Stimulated activated memory B cell treated with anti-CD40 and anti-IgM and Interleukin-4, amounts not matched to agents 10 μg/mL and 1 μg/mL and 100 μg/mL, for 72 hours (primary cell): Measurements from ENCODE around the gene SHMT1.
A peak's percentile ranks its signal among the peaks of the same experiment; 100 is the strongest.
"Not testable (repeated sequence)": the region's sequence is repeated elsewhere in the genome, so short reads cannot be mapped to it uniquely, and the experiment has no call there.

Experiments used
- ATAC-seq: fragments of 150-1000 bp; cut with Tn5 transposase; 2 replicates; pipeline ENCODE4 v1.10.0; 2021
- H3K27ac Mint-ChIP-seq: one replicate; pipeline ENCODE4 v1.8.0; 2022; ENCODE audit warnings: mild to moderate bottlenecking, mixed read lengths
- H3K27me3 Mint-ChIP-seq: one replicate; pipeline ENCODE4 v1.8.0; 2022; ENCODE audit warnings: mixed read lengths
- H3K36me3 Mint-ChIP-seq: one replicate; pipeline ENCODE4 v1.8.0; 2022; ENCODE audit warnings: mixed read lengths
- H3K4me1 Mint-ChIP-seq: one replicate; pipeline ENCODE4 v1.8.0; 2022; ENCODE audit warnings: mixed read lengths
- H3K4me3 Mint-ChIP-seq: one replicate; pipeline ENCODE4 v1.8.0; 2022; ENCODE audit warnings: mild to moderate bottlenecking, moderate library complexity, mixed read lengths
- H3K9me3 Mint-ChIP-seq: one replicate; pipeline ENCODE4 v1.8.0; 2022; ENCODE audit warnings: mixed read lengths

Gene SHMT1

DNA sequence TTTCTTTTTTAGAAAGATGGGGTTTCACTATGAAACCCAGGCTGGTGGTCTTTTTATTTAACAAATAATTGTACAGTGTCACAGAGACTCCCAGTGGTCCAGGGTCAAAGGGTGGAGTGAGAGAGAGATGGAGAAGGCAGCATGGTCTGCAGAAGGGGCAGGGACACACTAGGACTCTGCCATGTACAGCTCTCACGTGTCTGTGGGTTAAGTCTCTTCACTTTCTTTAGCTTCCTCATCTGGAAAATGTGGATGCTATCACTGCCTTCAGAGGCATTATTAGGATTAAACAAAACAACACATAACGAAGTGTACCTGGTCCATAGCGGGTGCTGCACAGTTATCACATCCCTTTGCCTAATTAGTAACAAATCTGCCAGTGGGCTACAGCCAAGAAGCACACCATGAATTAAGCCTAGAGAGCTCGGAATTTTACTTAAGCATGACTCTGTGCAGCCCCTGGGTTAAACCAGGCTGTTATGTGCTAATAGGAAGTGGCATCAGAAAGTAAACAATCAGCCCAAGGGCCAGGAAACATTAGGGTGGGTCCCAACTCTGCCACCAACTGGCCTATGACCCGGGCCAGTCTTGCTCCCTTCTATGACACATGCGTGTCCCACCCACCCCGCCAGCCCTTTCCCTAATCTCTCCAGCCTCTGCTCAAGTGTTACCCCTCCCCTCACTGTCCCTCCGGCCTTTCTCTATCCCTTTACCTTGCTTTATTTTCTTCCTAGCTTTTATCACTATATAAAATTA is 62.4 kb downstream of the SHMT1 start:
- ATAC-seq = no peak
- H3K27ac Mint-ChIP-seq = peak overlapping the region; percentile 31
- no peaks in the 10 kb centered on the region for H3K9me3 Mint-ChIP-seq
- H3K4me3 Mint-ChIP-seq = no peak overlapping the region
- H3K4me1 Mint-ChIP-seq = peaks cover 13% of the 10 kb centered on the region
- no peaks in the 10 kb centered on the region for H3K27me3 Mint-ChIP-seq
- H3K36me3 Mint-ChIP-seq = peaks cover 54% of the 10 kb centered on the region

DNA sequence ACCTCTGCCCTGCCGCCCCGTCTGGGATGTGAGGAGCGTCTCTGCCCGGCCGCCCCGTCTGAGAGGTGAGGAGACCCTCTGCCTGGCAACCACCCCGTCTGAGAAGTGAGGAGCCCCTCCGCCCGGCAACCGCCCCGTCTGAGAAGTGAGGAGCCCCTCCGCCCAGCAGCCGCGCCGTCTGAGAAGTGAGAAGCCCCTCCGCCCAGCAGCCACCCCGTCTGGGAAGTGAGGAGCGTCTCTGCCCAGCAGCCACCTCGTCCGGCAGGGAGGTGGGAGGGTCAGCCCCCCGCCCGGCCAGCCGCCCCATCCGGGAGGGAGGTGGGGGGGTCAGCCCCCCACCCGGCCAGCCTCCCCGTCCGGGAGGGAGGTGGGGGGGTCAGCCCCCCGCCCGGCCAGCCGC is 65.3 kb downstream of the SHMT1 start:
- ATAC-seq, H3K27me3 Mint-ChIP-seq, H3K4me3 Mint-ChIP-seq, H3K27ac Mint-ChIP-seq, H3K9me3 Mint-ChIP-seq: not testable (repeated sequence)
- peaks cover 13% of the 10 kb centered on the region for H3K4me1 Mint-ChIP-seq
- peaks cover 49% of the 10 kb centered on the region for H3K36me3 Mint-ChIP-seq

DNA sequence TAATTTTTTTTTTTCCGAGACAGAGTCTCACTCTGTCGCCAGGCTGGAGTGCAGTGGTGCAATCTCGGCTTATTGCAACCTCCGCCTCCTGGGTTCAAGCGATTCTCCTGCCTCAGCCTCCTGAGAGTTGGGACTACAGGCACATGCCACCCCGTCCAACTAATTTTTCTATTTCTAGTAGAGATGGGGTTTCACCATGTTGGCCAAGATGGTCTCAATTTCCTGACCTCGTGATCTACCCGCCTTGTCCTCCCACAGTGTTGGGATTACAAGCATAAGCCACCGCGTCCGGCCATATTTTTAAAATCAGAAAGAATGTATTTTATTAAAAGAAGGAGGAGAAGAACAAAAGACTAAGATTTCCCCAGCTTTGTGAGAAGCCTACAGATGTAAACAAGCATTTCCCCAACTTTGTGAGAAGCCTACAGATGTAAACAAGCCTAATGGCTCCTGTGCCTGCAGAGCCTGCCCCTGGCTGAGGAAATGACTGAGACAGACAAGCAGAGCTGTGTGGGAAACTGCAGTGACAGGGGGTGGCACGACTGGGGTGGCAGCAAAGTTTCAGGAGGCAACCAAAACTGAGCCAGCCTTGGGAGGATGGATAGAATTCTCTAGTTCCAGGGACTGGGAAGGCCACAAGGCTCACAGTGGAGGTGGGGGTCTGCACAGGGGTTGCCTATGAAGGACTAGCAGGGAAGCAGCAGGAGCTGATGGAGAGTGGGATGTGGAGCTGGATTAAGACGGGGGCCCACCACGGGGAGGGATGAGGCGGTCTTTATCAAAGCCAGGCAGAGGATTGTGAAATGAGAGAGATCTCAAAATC is 71.4 kb downstream of the SHMT1 start:
- Mint-ChIP-seq H3K27me3 (no peaks in the 10 kb centered on the region), H3K4me3 (no peak overlapping the region), H3K36me3 (peaks cover 50% of the 10 kb centered on the region)

DNA sequence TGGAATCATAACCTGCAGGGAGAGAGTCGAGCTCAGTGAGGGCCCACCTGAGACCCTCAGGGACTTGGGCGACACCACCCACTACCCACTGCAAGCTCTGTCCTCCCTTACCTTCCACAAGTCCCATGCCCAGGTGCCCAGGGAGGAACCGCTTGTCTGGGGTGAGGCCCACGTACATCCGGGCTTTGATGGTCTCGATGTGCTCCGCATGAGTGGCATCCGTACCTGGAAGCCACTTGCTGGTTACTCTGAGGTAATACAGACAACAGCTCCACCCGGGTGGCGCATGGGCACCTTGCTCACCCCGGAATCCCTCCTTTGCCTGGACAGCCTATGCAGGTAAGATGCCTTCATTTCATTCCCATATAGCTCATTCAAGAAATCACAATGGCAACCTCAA is 78.1 kb downstream of the SHMT1 start:
- H3K9me3 Mint-ChIP-seq = no peaks in the 10 kb centered on the region
- H3K27me3 Mint-ChIP-seq = no peaks in the 10 kb centered on the region
- no peak overlapping the region for H3K4me3 Mint-ChIP-seq
- peaks cover 68% of the 10 kb centered on the region for H3K36me3 Mint-ChIP-seq
- no peak for ATAC-seq
- no peaks in the 10 kb centered on the region for H3K4me1 Mint-ChIP-seq
- no peak overlapping the region for H3K27ac Mint-ChIP-seq

More for the DNA sequence above, 71.4 kb downstream of the SHMT1 start:
- Mint-ChIP-seq H3K27ac (no peak overlapping the region), H3K9me3 (no peaks in the 10 kb centered on the region), H3K4me1 (peaks cover 4% of the 10 kb centered on the region)
- ATAC-seq = no peak

DNA sequence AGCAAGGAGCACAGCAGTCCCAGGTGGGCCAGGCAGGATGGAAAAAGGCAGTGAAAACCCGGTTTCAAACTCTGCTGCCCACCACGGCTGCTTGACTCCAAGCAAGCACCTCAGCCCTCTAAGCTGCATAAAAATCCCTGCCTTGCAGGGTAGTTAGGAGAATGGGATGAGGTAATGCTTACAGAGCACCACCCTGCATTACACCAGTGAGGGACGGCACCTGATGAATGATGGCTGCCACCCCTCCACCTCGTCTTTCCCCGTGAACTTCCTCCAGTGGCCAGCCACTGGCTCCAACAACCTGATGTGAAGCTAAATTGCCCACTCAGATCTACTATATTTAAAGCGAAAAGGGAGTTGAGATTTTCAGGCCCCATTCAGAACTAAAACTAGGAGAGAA is 81.6 kb downstream of the SHMT1 start:
- no peak for ATAC-seq
- Mint-ChIP-seq H3K9me3 (no peaks in the 10 kb centered on the region), H3K27me3 (no peaks in the 10 kb centered on the region), H3K36me3 (peaks cover 60% of the 10 kb centered on the region), H3K4me3 (no peak overlapping the region), H3K4me1 (no peaks in the 10 kb centered on the region), H3K27ac (no peak overlapping the region)

DNA sequence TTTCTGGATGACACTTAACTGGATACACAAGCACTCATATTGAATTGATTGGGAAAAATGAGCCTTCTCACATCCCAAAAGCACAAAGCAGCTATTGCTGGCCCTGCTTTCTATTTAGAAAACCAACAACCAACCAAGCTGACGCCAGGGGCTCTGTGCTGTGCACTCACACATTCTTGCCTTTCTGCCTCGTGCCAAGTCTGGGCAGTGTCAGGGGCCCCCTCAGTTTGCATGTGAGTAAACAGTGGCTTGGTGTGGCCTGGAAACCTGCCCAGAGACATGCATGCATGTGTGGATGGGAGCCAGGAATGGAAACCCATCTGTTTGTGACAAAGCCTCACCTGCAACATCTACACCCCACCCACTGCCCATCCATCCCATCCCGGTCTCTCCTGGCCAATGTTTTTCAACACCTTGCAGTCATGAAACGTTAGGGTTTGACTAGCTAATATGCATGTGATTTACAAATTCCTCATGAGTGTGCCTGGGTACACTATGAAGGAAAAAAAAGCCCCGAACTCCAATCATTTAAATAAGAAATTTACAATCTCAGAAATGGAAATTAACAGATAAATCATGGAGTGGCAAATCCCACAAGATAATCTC is 82.5 kb downstream of the SHMT1 start:
- H3K27me3 Mint-ChIP-seq = no peaks in the 10 kb centered on the region
- no peak overlapping the region for H3K27ac Mint-ChIP-seq
- peaks cover 59% of the 10 kb centered on the region for H3K36me3 Mint-ChIP-seq
- no peaks in the 10 kb centered on the region for H3K4me1 Mint-ChIP-seq
- ATAC-seq = no peak
- no peak overlapping the region for H3K4me3 Mint-ChIP-seq
- no peaks in the 10 kb centered on the region for H3K9me3 Mint-ChIP-seq

DNA sequence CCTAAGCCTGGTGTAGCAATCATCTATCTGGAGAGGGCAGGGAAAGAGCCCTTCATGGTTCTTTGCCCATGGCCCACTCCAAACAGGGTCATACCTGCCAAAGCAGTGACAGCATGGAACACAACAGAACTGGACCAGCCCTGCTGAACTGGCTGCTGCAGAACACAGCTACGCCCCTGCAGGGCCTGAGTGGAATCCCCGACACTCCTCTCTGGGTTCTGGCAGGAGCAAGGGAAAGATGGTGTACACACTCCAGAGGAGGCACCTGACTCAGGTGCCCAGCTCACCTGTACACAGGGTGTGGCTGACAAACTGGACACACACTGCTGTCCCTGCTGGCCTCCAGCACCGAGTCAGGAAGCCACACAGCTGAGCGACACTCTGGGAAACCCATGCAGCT is 83.1 kb downstream of the SHMT1 start:
- Mint-ChIP-seq H3K27ac (no peak overlapping the region), H3K27me3 (no peaks in the 10 kb centered on the region), H3K4me3 (no peak overlapping the region), H3K9me3 (no peaks in the 10 kb centered on the region), H3K4me1 (no peaks in the 10 kb centered on the region), H3K36me3 (peaks cover 54% of the 10 kb centered on the region)
- ATAC-seq = no peak

DNA sequence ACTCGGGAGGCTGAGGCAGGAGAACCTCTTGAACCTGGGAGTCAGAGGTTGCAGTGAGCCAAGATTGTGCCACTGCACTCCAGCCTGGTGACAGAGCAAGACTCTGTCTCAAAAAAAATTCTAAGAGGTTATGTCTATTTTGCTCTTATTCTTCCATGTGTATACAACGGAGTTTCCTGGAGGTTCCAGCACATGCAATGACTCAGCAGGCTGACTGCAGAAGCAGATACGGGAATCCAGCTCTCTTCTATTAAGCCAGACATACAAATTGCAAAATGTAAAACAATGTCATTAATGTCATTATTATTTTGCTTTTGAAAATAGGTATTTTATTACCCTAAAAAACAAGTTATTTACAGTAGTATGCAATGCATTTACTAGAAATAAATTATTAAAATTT is 84.5 kb downstream of the SHMT1 start:
- peaks cover 48% of the 10 kb centered on the region for H3K36me3 Mint-ChIP-seq
- H3K27me3 Mint-ChIP-seq = no peaks in the 10 kb centered on the region
- no peak overlapping the region for H3K4me3 Mint-ChIP-seq
- no peak for ATAC-seq
- H3K4me1 Mint-ChIP-seq = no peaks in the 10 kb centered on the region
- H3K9me3 Mint-ChIP-seq = no peaks in the 10 kb centered on the region
- H3K27ac Mint-ChIP-seq = no peak overlapping the region
